GM19397 (cell line): ENCODE results near the gene ZFYVE21.

Source experiments
- ATAC-seq: cut with Tn5 transposase; IDR thresholded peaks from one replicate; pipeline ENCODE4 v1.9.1; 2021; ENCODE audit warnings: mild to moderate bottlenecking, moderate library complexity; ENCODE audit not compliant: unreplicated experiment

ZFYVE21 gene

GRCh38 chr14:103691655-103692054, 24.0 kb upstream of the ZFYVE21 start:
- peak; percentile 72 for ATAC-seq

DNA sequence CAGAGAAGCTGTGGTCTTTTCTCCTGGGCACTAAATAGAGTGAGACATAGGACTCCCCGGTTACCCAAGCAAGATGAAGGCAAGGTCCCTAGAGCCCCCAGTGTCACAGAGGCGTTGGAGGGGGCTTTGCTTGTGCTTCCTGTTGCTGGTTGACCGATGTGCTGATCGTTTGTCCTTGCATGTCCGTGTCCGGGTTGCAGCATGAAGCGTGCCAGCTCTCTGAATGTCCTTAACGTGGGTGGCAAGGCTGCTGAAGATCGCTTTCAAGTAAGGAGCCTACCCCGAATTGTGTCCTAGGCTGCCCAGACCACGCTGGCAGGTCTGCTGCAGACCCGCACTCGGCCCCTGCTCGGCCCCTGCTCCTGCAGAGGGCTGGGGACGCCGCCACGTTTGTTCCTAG, 23.5 kb upstream of the ZFYVE21 start:
- peak; percentile 14 for ATAC-seq

GRCh38 chr14:103692871-103693270, 22.7 kb upstream of the ZFYVE21 start:
- no peak for ATAC-seq

DNA sequence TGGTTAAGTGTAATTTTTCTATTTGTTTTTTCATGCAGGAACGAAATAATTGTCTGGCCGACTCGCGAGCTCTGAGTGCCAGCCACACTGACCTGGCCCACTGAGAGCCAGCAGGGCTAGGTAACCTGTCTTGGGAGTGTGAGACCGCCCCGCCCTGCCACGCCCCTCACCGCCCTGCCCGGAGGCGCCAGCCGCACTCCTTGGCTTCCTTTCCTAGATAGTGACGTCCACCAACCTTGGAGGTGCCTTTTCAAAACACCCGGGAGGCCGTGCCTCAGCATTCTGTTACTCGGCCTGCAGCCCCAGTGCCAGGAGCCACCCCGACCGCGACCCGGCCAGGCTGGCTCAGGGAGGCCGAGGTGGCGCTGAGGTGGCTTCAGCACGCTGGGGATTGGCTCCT, 22.1 kb upstream of the ZFYVE21 start:
- no peak for ATAC-seq

- no peak for ATAC-seq
These were observed 21.0 kb upstream of the ZFYVE21 start for GRCh38 chr14:103694572-103695026.

GRCh38 chr14:103695296-103696069, 20.1 kb upstream of the ZFYVE21 start:
- ATAC-seq: no peak

- no peak for ATAC-seq
These were observed 19.6 kb upstream of the ZFYVE21 start for GRCh38 chr14:103696070-103696402.

DNA sequence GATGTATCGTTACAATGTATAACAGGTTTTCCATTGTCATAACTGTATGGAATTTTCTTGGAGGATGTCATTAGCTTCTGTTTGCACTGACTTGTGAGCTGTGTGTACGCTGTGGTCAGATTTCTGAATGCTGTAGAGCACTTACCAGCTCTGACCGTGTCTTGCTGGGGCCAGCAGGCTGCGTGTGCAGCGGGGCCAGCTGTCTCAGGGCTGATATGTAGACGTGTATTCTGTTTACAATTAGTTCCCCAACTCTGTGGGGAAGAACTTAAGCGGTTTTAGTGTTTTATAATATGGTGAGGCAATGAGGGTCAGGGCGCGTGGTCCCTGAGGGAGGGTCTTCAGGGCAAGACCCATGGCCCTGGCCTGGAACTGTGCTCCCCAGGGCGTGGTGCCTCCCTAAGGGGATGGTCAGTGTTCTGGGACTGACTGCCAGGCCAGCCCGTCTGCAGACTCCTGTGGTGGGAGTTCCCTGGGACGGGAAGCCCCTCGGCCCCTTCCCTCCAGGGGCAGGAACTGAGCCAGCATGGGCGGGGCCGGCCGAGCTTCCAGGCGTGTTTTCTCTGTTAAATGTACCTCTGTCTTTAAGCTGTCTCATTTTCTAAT, 19.0 kb upstream of the ZFYVE21 start:
- ATAC-seq: no peak

- ATAC-seq: no peak
These were observed 18.4 kb upstream of the ZFYVE21 start for GRCh38 chr14:103697206-103697602.

DNA sequence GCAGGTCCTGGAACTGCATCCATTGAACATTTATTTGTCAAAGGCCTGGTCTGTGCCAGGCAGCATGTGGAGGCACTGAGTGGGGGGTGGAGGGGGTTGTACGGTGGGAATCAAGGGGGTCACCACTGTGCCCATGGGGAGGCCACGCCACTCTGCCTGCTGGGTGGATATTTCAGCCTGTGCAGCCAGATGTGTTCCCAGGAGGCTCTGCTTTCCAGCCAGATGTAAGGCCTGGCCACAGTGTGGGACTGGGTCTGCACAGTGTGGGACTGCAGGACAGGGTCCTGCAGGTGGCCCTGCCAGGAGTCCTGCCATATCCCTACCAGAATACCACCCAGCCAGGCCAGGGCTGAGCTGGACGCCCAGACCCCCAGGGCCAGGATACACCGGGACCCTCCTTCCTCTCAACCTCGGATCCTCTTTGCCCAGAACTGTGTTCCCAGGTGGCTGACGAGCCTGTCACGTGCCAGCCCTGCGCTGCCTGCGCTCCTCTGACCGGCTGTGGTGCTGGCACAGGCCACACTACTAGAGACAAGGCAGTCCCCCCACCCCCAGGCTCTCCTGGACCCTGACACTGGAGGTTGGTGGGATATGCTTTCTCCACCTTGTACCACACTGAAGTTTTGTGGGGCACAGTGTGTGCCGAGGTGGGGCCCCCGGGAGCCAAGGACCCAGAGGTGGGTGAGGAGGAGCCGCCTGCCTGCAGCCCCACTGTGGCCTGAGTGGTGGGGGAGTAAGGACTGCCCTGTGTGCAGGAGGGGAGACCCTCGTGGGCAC, 17.8 kb upstream of the ZFYVE21 start:
- ATAC-seq: no peak

DNA sequence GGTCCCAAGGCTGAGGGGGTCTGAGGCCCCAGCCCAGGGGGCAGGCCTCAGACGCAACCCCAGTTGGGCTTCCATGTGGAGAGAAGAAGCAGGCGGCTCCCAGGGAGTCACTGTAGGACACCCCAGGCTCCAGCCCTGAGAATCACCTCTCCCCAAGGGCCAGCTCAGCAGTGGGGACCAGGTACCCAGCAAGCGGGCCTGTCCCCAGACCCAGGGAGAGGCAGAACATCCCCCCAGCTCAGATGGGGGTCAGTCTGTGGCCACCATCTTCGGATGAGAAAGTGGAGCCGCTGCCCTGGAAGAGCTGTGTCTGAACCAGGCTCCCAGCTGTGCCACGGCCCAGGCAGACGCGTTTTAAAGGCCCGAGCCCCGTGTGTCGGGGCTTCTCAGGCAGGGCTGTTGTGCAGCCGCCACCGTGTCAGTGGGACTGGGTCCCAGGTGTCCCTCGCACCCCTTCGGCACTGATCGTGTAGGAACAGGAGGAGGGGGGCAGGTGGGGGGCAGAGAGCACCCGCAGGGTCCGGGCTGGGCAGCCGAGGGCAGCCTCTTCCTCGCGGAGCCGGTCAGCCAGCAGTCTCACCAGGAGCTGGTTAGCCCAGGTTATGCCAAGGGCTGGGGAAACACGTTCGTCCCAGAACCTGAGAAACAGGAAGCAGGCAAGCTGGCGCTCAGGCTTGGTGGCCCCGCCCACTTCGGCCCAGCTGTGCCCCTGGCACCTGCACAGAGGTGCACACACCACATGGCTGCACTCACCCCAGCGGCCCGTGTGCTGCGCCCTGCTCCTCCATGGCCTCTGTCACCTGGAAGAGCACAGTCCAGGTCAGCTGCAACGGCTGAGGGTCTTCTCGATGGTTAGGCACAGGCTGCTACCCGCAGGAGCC, 17.0 kb upstream of the ZFYVE21 start:
- no peak for ATAC-seq

GRCh38 chr14:103699261-103699661, 16.3 kb upstream of the ZFYVE21 start:
- no peak for ATAC-seq

- ATAC-seq: no peak
These were observed 15.5 kb upstream of the ZFYVE21 start for GRCh38 chr14:103699901-103700752.

- no peak for ATAC-seq
These were observed 14.7 kb upstream of the ZFYVE21 start for GRCh38 chr14:103700753-103701490.

GRCh38 chr14:103702095-103702494, 13.5 kb upstream of the ZFYVE21 start:
- ATAC-seq: no peak

DNA sequence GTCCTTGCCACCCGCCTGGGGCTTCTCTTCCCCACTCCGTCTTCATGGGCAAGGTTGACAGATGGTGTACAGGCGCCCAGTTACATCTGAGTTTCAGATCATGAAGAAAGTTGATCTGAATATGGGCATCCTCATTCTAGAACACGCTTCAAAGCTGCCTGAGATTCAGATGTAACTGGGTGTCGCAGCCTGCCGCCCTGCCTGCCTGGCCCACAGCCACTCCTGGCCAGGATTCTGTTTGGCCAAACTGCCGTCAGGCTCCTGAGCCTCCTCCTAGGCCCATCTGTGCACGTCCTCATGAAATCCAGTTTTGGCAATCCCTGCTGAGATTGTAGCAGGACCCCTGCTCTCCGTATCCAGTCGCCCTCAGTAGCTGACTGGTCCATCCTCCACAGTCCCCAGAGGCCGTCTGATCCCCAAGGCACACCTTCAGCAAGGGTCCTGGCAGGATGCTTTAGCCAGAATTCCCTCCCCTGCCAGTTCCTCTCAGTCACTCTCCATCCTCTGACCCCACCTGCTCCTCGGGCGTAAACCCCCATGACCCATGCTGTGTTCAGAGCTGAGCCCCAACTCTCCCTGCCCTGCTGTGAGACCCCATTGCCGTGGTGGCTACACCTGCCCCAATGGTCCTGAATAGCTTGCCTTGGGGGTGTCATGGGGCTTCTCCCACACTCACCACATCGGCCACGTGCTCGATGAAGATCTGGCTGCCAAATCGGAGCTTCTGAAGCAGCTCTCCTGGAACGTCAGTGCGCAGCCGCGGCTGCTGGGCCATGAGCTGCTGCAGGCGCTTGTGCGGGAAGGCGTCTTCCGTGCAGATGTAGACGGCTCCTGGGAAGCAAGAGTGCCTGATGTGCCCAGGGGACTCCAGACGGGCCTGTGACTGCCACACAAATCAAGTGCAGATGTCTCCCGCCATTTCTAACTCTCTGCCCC, 12.8 kb upstream of the ZFYVE21 start:
- ATAC-seq: no peak

GRCh38 chr14:103703433-103704385, 11.9 kb upstream of the ZFYVE21 start:
- no peak for ATAC-seq
